Adrenal gland (tissue), 5 donors: ENCODE measurements around the gene PRLR.

Source experiments
- CTCF ChIP-seq, 6 experiments: fragments of 450-650 bp in 4 of 6; fragments of 200-600 bp in 2 of 6; sonication (generic) in 1 of 6; IDR thresholded peaks; 1 replicate in 5 of 6; 2 replicates in 1 of 6; pipeline versions ENCODE4 v1.5.1 to v1.8.0; 2016 to 2021; ENCODE audit warnings: antibody characterized with exemption in 6 of 6, mild to moderate bottlenecking in 2 of 6, moderate library complexity in 1 of 6
- POLR2A ChIP-seq, 2 donors: fragments of 450-650 bp; IDR thresholded peaks; one replicate each; pipeline ENCODE4 v1.6.1; 2017; ENCODE audit warnings: antibody characterized with exemption in 2 of 2, mild to moderate bottlenecking in 2 of 2, moderate library complexity in 1 of 2
- donor health status: DM: no; HTN: no; CAD: no.

- no peak for TF ChIP-seq CTCF (IDR thresholded peaks at IDR 0.05)
- no peak for TF ChIP-seq POLR2A (IDR thresholded peaks at IDR 0.05)
Measured at GRCh38 chr5:35264509-35264908, 34.2 kb upstream of the PRLR start.
